ENCODE results near the gene HEPHL1.

Gene HEPHL1

GRCh38 chr11:94089341-94089740 is 68.2 kb downstream of the HEPHL1 start:
- no peaks in the 10 kb centered on the region for H3K9me3 ChIP-seq (ENCODE audit: insufficient read depth, low read length)
- no peak overlapping the region for H3K9ac ChIP-seq (ENCODE audit: low read length)
- no peaks in the 10 kb centered on the region for H3K4me1 ChIP-seq (ENCODE audit: low read length)
- H3K36me3 ChIP-seq (replicated peaks; ENCODE audit: low read depth, low read length) = no peaks in the 10 kb centered on the region
- no peak overlapping the region for H3K4me2 ChIP-seq (ENCODE audit: low read length)
- no peaks in the 10 kb centered on the region for H4K20me1 ChIP-seq (ENCODE audit: insufficient read depth, low read length)
- TF ChIP-seq EZH2phosphoT487 (IDR thresholded peaks at IDR 0.05; ENCODE audit: low read depth) (no peak), CTCF (IDR thresholded peaks at IDR 0.05; ENCODE audit: low read depth, low read length) (no peak)
- no peaks in the 10 kb centered on the region for H3K79me2 ChIP-seq (ENCODE audit: low read length)
- peaks cover 21% of the 10 kb centered on the region for H3K27me3 ChIP-seq (ENCODE audit: low read depth, low read length)
- no peak overlapping the region for H3K27ac ChIP-seq (ENCODE audit: low read length)
- no peak overlapping the region for H2AFZ ChIP-seq (ENCODE audit: low read depth, low read length)
- no peak overlapping the region for H3K4me3 ChIP-seq (ENCODE audit: low read length)

DNA sequence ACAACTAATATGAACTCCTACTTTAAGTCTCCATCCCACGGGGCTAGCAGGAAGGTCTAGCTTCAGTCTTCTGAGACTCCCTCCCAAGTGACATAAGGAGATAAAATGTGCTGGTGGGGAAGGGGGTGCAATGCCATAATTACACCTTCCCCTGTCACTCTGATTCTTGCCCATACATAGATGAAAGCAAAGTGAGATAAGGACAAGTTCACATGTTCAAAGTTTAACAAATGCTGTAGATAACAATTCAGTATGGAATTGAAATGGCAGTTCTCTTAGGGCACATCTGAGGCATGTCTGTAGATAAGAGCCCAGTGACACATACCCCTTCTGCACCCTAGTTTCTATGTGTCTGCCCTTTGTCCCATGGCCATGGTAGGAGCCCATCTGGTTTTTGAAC is 69.2 kb downstream of the HEPHL1 start:
- Histone ChIP-seq H3K4me3 (ENCODE audit: low read length) (no peak overlapping the region), H3K9ac (ENCODE audit: low read length) (no peak overlapping the region), H3K27me3 (ENCODE audit: low read depth, low read length) (peaks cover 21% of the 10 kb centered on the region), H3K9me3 (ENCODE audit: insufficient read depth, low read length) (no peaks in the 10 kb centered on the region), H3K4me2 (ENCODE audit: low read length) (no peak overlapping the region), H3K27ac (ENCODE audit: low read length) (no peak overlapping the region), H2AFZ (ENCODE audit: low read depth, low read length) (no peak overlapping the region), H3K4me1 (ENCODE audit: low read length) (no peaks in the 10 kb centered on the region), H3K36me3 (replicated peaks; ENCODE audit: low read depth, low read length) (no peaks in the 10 kb centered on the region), H4K20me1 (ENCODE audit: insufficient read depth, low read length) (no peaks in the 10 kb centered on the region), H3K79me2 (ENCODE audit: low read length) (no peaks in the 10 kb centered on the region)
- TF ChIP-seq EZH2phosphoT487 (IDR thresholded peaks at IDR 0.05; ENCODE audit: low read depth) = no peak
- no peak for TF ChIP-seq CTCF (IDR thresholded peaks at IDR 0.05; ENCODE audit: low read depth, low read length)

DNA sequence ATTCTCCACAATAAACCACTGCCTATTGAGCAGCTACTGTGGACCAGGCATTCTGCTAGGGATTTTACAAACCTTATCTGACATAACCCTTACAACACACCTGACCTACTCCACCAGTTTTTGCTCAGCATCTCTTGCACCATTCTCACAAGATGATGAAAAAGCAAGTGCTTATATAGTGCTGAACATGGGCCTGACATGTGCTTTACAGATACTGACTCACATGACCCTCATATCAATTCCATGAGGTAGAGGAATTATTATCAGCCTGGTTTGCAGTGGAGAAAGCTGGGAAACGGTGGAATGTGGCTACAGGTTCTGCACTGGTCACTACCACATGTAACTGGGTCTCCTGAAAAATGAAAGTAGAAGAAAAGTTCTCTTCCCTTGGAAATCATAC is 69.9 kb downstream of the HEPHL1 start:
- Histone ChIP-seq H3K4me2 (ENCODE audit: low read length) (no peak overlapping the region), H3K9ac (ENCODE audit: low read length) (no peak overlapping the region), H3K36me3 (replicated peaks; ENCODE audit: low read depth, low read length) (no peaks in the 10 kb centered on the region), H3K4me1 (ENCODE audit: low read length) (no peaks in the 10 kb centered on the region), H3K27ac (ENCODE audit: low read length) (no peak overlapping the region), H4K20me1 (ENCODE audit: insufficient read depth, low read length) (no peaks in the 10 kb centered on the region), H3K79me2 (ENCODE audit: low read length) (no peaks in the 10 kb centered on the region), H3K4me3 (ENCODE audit: low read length) (no peak overlapping the region), H3K9me3 (ENCODE audit: insufficient read depth, low read length) (no peaks in the 10 kb centered on the region), H2AFZ (ENCODE audit: low read depth, low read length) (no peak overlapping the region), H3K27me3 (ENCODE audit: low read depth, low read length) (peaks cover 19% of the 10 kb centered on the region)
- TF ChIP-seq EZH2phosphoT487 (IDR thresholded peaks at IDR 0.05; ENCODE audit: low read depth) (no peak), CTCF (IDR thresholded peaks at IDR 0.05; ENCODE audit: low read depth, low read length) (no peak)

GRCh38 chr11:94100253-94100652 is 79.1 kb downstream of the HEPHL1 start:
- Histone ChIP-seq H3K4me1 (ENCODE audit: low read length) (no peaks in the 10 kb centered on the region), H3K4me3 (ENCODE audit: low read length) (no peak overlapping the region), H3K79me2 (ENCODE audit: low read length) (no peaks in the 10 kb centered on the region), H3K36me3 (replicated peaks; ENCODE audit: low read depth, low read length) (no peaks in the 10 kb centered on the region), H3K27me3 (ENCODE audit: low read depth, low read length) (no peaks in the 10 kb centered on the region), H3K9ac (ENCODE audit: low read length) (no peak overlapping the region), H3K9me3 (ENCODE audit: insufficient read depth, low read length) (no peaks in the 10 kb centered on the region), H4K20me1 (ENCODE audit: insufficient read depth, low read length) (no peaks in the 10 kb centered on the region), H3K27ac (ENCODE audit: low read length) (no peak overlapping the region), H3K4me2 (ENCODE audit: low read length) (no peak overlapping the region), H2AFZ (ENCODE audit: low read depth, low read length) (no peak overlapping the region)
- no peak for TF ChIP-seq EZH2phosphoT487 (IDR thresholded peaks at IDR 0.05; ENCODE audit: low read depth)
- no peak for TF ChIP-seq CTCF (IDR thresholded peaks at IDR 0.05; ENCODE audit: low read depth, low read length)
